Caco-2 (cell line): Measurements from ENCODE around the gene SQSTM1. TPM values are rescaled to one million over a fixed set of nuclear protein-coding genes. Genes with fewer than 3 reads are reported as not detected.

Experiments used
- BruUV-seq: library from RNA; stranded (reverse); fragments of 400-500 nt; replicated peaks from 2 replicates; lab custom pipeline; 2021; lab: Mats Ljungman, UMichigan
- CTCF ChIA-PET: fragments of 300-600 bp; sonication (Branson Sonifier 250); formaldehyde crosslinking; loops from one replicate; lab custom pipeline; 2022; ENCODE audit warnings: antibody characterized with exemption; lab: Charles Lee
- POLR2A ChIA-PET: fragments of 300-600 bp; sonication (Branson Sonifier 250); formaldehyde crosslinking; loops from one replicate; lab custom pipeline; 2022; ENCODE audit warnings: antibody characterized with exemption; lab: Charles Lee
- DNase-seq, 2 experiments: peaks; one replicate each; pipeline versions ENCODE4 v3.0.0 to v3.0.0-alpha.2; 2020 to 2022
- H3K27me3 ChIP-seq: replicated peaks from 2 replicates; pipeline ENCODE4 v1.6.0; 2011; ENCODE audit warnings: low read length; ENCODE audit not compliant: control insufficient read depth, insufficient read depth
- H3K36me3 ChIP-seq: 2 replicates; pipeline ENCODE4 v1.5.1; 2011; ENCODE audit warnings: low read length; ENCODE audit not compliant: control insufficient read depth, insufficient read depth
- H3K4me1 ChIP-seq: fragments of 250-450 bp; sonication (Bioruptor Pico); 2 replicates; pipeline ENCODE4 v1.5.1; 2020; ENCODE audit warnings: mild to moderate bottlenecking
- H3K4me3 ChIP-seq: 2 replicates; pipeline ENCODE4 v1.5.1; 2011; ENCODE audit warnings: low read depth, mild to moderate bottlenecking, control low read depth, low read length
- H3K9me3 ChIP-seq: fragments of 250-450 bp; sonication (Bioruptor Pico); 2 replicates; pipeline ENCODE4 v1.5.1; 2020; ENCODE audit warnings: mild to moderate bottlenecking, moderate library complexity
- H3K27ac Mint-ChIP-seq: one replicate; pipeline ENCODE4 v1.8.0; 2022; ENCODE audit warnings: mixed read lengths; ENCODE audit not compliant: unreplicated experiment
- H3K27me3 Mint-ChIP-seq: one replicate; pipeline ENCODE4 v1.8.0; 2022; ENCODE audit warnings: mixed read lengths; ENCODE audit not compliant: insufficient read depth, unreplicated experiment
- H3K36me3 Mint-ChIP-seq: one replicate; pipeline ENCODE4 v1.8.0; 2022; ENCODE audit warnings: mild to moderate bottlenecking, mixed read lengths; ENCODE audit not compliant: insufficient read depth, unreplicated experiment
- H3K4me1 Mint-ChIP-seq: one replicate; pipeline ENCODE4 v1.8.0; 2022; ENCODE audit warnings: low read depth, mixed read lengths; ENCODE audit not compliant: unreplicated experiment
- H3K4me3 Mint-ChIP-seq: one replicate; pipeline ENCODE4 v1.8.0; 2022; ENCODE audit warnings: mild to moderate bottlenecking, moderate library complexity, mixed read lengths; ENCODE audit not compliant: unreplicated experiment
- H3K9me3 Mint-ChIP-seq: one replicate; pipeline ENCODE4 v1.8.0; 2022; ENCODE audit warnings: mixed read lengths; ENCODE audit not compliant: unreplicated experiment
- CTCF ChIP-seq, 2 experiments: fragments of 200-600 bp in 1 of 2; IDR thresholded peaks; 1 replicate in 1 of 2; 2 replicates in 1 of 2; pipeline versions ENCODE4 v1.5.1 to v1.8.0; 2011 to 2022; ENCODE audit warnings: antibody characterized with exemption in 1 of 2, control low read depth in 1 of 2, inconsistent platforms in 1 of 2, low read depth in 1 of 2, low read length in 1 of 2, mild to moderate bottlenecking in 1 of 2, moderate library complexity in 1 of 2; ENCODE audit not compliant: insufficient read depth in 1 of 2, severe bottlenecking in 1 of 2, unreplicated experiment in 1 of 2
- intact Hi-C: fragments of 100-400 bp; cut with micrococcal nuclease; formaldehyde crosslinking; loops from one replicate; pipeline ENCODE4 v1.10.0; 2022; ENCODE audit not compliant: unreplicated experiment
- total RNA-seq: library from RNA; stranded (reverse); gene quantifications from 2 replicates; pipeline ENCODE4 v1.2.3, GENCODE V29; 2022

Gene SQSTM1
- total RNA-seq, 1 experiment from 2014 or later: 259 TPM

- Histone ChIP-seq H3K4me3 (no peak overlapping the region), H3K4me1 (no peaks in the 10 kb centered on the region), H3K36me3 (peaks cover 7% of the 10 kb centered on the region), H3K27me3 (no peaks in the 10 kb centered on the region), H3K9me3 (no peaks in the 10 kb centered on the region)
- H3K4me1 Mint-ChIP-seq: no peaks in the 10 kb centered on the region
- CTCF ChIA-PET: no interaction called here
- no peaks in the 10 kb centered on the region for H3K9me3 Mint-ChIP-seq
- no peaks in the 10 kb centered on the region for H3K27me3 Mint-ChIP-seq
- no peak for TF ChIP-seq CTCF (IDR thresholded peaks at IDR 0.05; ENCODE audit: insufficient read depth in 1 of 2, low read depth in 1 of 2, low read length in 1 of 2, severe bottlenecking in 1 of 2, unreplicated experiment in 1 of 2)
- no peak overlapping the region for H3K4me3 Mint-ChIP-seq
- DNase-seq: no peak
- H3K36me3 Mint-ChIP-seq: peaks cover 65% of the 10 kb centered on the region
- intact Hi-C loops: loop anchor here (10.0 kb wide), 1 partner anchor 187 kb away; the partner anchor contains the start of gene HNRNPH1
- H3K27ac Mint-ChIP-seq: no peak overlapping the region
- POLR2A ChIA-PET: no interaction called here
- no TSS peak for BruUV-seq
These were observed 8.4 kb upstream of the SQSTM1 start for GRCh38 chr5:179812135-179812825.

DNA sequence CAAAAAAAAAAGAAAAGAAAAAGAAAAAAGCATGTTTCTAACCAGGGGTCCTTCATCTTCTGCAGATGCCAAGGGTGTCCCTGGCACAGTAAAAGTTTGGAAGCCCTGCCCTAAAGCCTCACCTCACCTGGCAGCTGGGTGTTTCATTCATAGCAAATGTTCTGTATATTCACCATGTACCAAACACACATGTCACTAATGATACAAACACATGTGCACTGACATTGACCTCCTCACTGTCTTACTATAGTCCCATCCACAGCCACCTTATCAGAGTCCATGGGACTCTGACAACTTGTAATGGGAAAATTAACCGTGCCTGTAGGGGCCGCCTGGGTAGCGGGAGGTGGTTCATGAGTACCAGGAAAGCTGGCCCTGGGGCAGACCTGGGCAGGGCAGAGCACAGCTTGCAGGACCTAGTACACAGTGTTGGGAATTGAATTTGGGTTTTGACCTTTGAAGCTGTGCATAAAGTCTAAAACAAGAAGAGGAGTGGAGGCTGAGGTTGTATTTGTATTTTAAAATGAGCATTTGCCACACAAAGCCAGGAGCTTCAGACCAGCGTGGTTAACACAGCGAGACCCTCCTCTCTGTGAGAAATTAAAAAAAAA, 7.6 kb upstream of the SQSTM1 start:
- no peak overlapping the region for H3K4me3 Mint-ChIP-seq

More for the DNA sequence above, 7.6 kb upstream of the SQSTM1 start:
- H3K4me1 Mint-ChIP-seq: peaks cover 5% of the 10 kb centered on the region
- H3K4me1 ChIP-seq: peaks cover 6% of the 10 kb centered on the region
- no peaks in the 10 kb centered on the region for H3K9me3 Mint-ChIP-seq
- POLR2A ChIA-PET: no interaction called here
- DNase-seq: no peak
- no peaks in the 10 kb centered on the region for H3K27me3 Mint-ChIP-seq
- H3K36me3 ChIP-seq: peaks cover 7% of the 10 kb centered on the region
- H3K27ac Mint-ChIP-seq: no peak overlapping the region
- no peak overlapping the region for H3K4me3 ChIP-seq
- H3K27me3 ChIP-seq: no peaks in the 10 kb centered on the region
- no peak for TF ChIP-seq CTCF (IDR thresholded peaks at IDR 0.05; ENCODE audit: insufficient read depth in 1 of 2, low read depth in 1 of 2, low read length in 1 of 2, severe bottlenecking in 1 of 2, unreplicated experiment in 1 of 2)
- H3K36me3 Mint-ChIP-seq: peaks cover 63% of the 10 kb centered on the region
- CTCF ChIA-PET: interaction anchor here (0.6 kb wide), 1 partner anchor 98 kb away, joined by 3 read pairs; no protein-coding TSS in a partner anchor
- no peaks in the 10 kb centered on the region for H3K9me3 ChIP-seq
- no TSS peak for BruUV-seq
- intact Hi-C loops: loop anchor here (10.0 kb wide), 1 partner anchor 188 kb away; the partner anchor contains the start of gene HNRNPH1
